CD14-positive monocyte (primary cell): Measurements from ENCODE around the gene LPCAT4. TPM values are rescaled to one million over a fixed set of nuclear protein-coding genes. Genes with fewer than 3 reads are reported as not detected.

Source experiments
- DNase-seq, 3 donors: peaks; one replicate each; pipeline ENCODE4 v3.0.0-alpha.2; 2011 to 2022
- H2AFZ ChIP-seq: 2 replicates; pipeline ENCODE4 v1.6.0; 2012; ENCODE audit warnings: mild to moderate bottlenecking, low read depth, low read length, inconsistent platforms; ENCODE audit not compliant: insufficient read depth, poor library complexity, severe bottlenecking
- H3K27ac ChIP-seq, 2 donors: 1 replicate in 1 of 2; 2 replicates in 1 of 2; pipeline ENCODE4 v1.5.1; 2012 to 2013; ENCODE audit warnings: low read length in 2 of 2, control low read depth in 1 of 2, inconsistent platforms in 1 of 2, low read depth in 1 of 2, mild to moderate bottlenecking in 1 of 2
- H3K27me3 ChIP-seq, 2 donors: one replicate each; pipeline versions ENCODE4 v1.6.0 to v1.6.1; 2011 to 2013; ENCODE audit warnings: low read length in 2 of 2; ENCODE audit not compliant: control insufficient read depth in 2 of 2, insufficient read depth in 2 of 2
- H3K36me3 ChIP-seq, 2 donors: replicated peaks in 1 of 2; 1 replicate in 1 of 2; 2 replicates in 1 of 2; pipeline versions ENCODE4 v1.5.1 to v1.6.1; 2012 to 2013; ENCODE audit warnings: low read length in 2 of 2, control low read depth in 1 of 2, inconsistent platforms in 1 of 2, mild to moderate bottlenecking in 1 of 2; ENCODE audit not compliant: insufficient read depth in 2 of 2, control insufficient read depth in 1 of 2
- H3K4me1 ChIP-seq, 2 donors: 1 replicate in 1 of 2; 2 replicates in 1 of 2; pipeline versions ENCODE4 v1.5.1 to v1.6.1; 2012 to 2013; ENCODE audit warnings: low read length in 2 of 2, control low read depth in 1 of 2, inconsistent platforms in 1 of 2, mild to moderate bottlenecking in 1 of 2, moderate library complexity in 1 of 2; ENCODE audit not compliant: insufficient read depth in 2 of 2, control insufficient read depth in 1 of 2
- H3K4me2 ChIP-seq: replicated peaks from 2 replicates; pipeline ENCODE3; 2012; ENCODE audit warnings: low read length, moderate library complexity, mild to moderate bottlenecking; ENCODE audit not compliant: poor library complexity, severe bottlenecking; ENCODE audit errors: extremely low read depth
- H3K4me3 ChIP-seq, 3 experiments: fragments of 200-600 bp in 1 of 3; sonication (generic) in 1 of 3; replicated peaks in 1 of 3; 1 replicate in 2 of 3; 2 replicates in 1 of 3; pipeline ENCODE4 v1.5.1; 2011 to 2013; ENCODE audit warnings: low read length in 3 of 3, mild to moderate bottlenecking in 3 of 3, control low read depth in 2 of 3, low read depth in 2 of 3, inconsistent platforms in 1 of 3, moderate library complexity in 1 of 3
- H3K79me2 ChIP-seq: 2 replicates; pipeline ENCODE4 v1.6.0; 2012; ENCODE audit warnings: mild to moderate bottlenecking, control low read depth, inconsistent platforms, low read length, moderate library complexity; ENCODE audit not compliant: insufficient read depth
- H3K9ac ChIP-seq: 2 replicates; pipeline ENCODE4 v1.6.0; 2017; ENCODE audit warnings: low read length, mild to moderate bottlenecking; ENCODE audit not compliant: insufficient read depth, poor library complexity, severe bottlenecking
- H3K9me3 ChIP-seq, 2 donors: replicated peaks in 1 of 2; 1 replicate in 1 of 2; 2 replicates in 1 of 2; pipeline versions ENCODE4 v1.5.1 to v1.6.1; 2012 to 2013; ENCODE audit warnings: low read length in 2 of 2, control low read depth in 1 of 2; ENCODE audit not compliant: control insufficient read depth in 1 of 2, insufficient read depth in 1 of 2
- H4K20me1 ChIP-seq: 2 replicates; pipeline ENCODE4 v1.6.0; 2012; ENCODE audit warnings: mild to moderate bottlenecking, low read length, control low read depth, moderate library complexity; ENCODE audit not compliant: insufficient read depth
- H3K27ac Mint-ChIP-seq, 7 donors: one replicate each; pipeline ENCODE4 v1.8.0; 2020; ENCODE audit warnings: mild to moderate bottlenecking in 7 of 7, mixed read lengths in 7 of 7, moderate library complexity in 6 of 7, inconsistent platforms in 2 of 7
- H3K27me3 Mint-ChIP-seq, 3 donors: one replicate each; pipeline ENCODE4 v1.8.0; 2021 to 2022; ENCODE audit warnings: low read depth in 3 of 3, mild to moderate bottlenecking in 3 of 3, mixed read lengths in 3 of 3, moderate library complexity in 3 of 3, inconsistent platforms in 1 of 3
- H3K36me3 Mint-ChIP-seq, 2 donors: one replicate each; pipeline ENCODE4 v1.8.0; 2020; ENCODE audit warnings: mixed read lengths in 2 of 2, inconsistent platforms in 1 of 2, mild to moderate bottlenecking in 1 of 2
- H3K4me1 Mint-ChIP-seq: one replicate; pipeline ENCODE4 v1.8.0; 2020; ENCODE audit warnings: mild to moderate bottlenecking, mixed read lengths
- H3K4me3 Mint-ChIP-seq, 2 donors: one replicate each; pipeline ENCODE4 v1.8.0; 2020; ENCODE audit warnings: mild to moderate bottlenecking in 2 of 2, mixed read lengths in 2 of 2, moderate library complexity in 1 of 2
- H3K9me3 Mint-ChIP-seq, 7 donors: one replicate each; pipeline ENCODE4 v1.8.0; 2020 to 2022; ENCODE audit warnings: mixed read lengths in 7 of 7, mild to moderate bottlenecking in 6 of 7, moderate library complexity in 6 of 7, inconsistent platforms in 2 of 7
- WGBS: methylation state at CpG from one replicate; pipeline ENCODE4 v1.1.5; 2013; ENCODE audit warnings: missing lambda C conversion rate; ENCODE audit not compliant: insufficient coverage; 5-methylcytosine and 5-hydroxymethylcytosine counted together
- intact Hi-C, 2 donors: fragments of 100-400 bp; cut with micrococcal nuclease; formaldehyde crosslinking; loops; one replicate each; pipeline versions ENCODE4 v1.15.0 to v1.15.1; 2023
- polyA plus RNA-seq, 3 donors: library from polyadenylated mRNA; depleted of rRNA in 1 of 3; unstranded in 2 of 3; stranded (reverse) in 1 of 3; fragments of 300-500 nt in 2 of 3; fragments of >200 nt in 1 of 3; fragmentation: Illumina TruSeq in 2 of 3; gene quantifications; 1 replicate in 2 of 3; 2 replicates in 1 of 3; pipeline ENCODE4 v1.2.3, GENCODE V29; 2012 to 2021
- TF ChIP-seq, protein P1 (sequence below): fragments of 200-600 bp; IDR thresholded peaks from one replicate; pipeline ENCODE4 v1.8.0; 2022; ENCODE audit warnings: antibody characterized with exemption, mild to moderate bottlenecking

LPCAT4 gene
- polyA plus RNA-seq, 3 donors, result 3.3 to 39.5 (median 4.2) TPM

DNA sequence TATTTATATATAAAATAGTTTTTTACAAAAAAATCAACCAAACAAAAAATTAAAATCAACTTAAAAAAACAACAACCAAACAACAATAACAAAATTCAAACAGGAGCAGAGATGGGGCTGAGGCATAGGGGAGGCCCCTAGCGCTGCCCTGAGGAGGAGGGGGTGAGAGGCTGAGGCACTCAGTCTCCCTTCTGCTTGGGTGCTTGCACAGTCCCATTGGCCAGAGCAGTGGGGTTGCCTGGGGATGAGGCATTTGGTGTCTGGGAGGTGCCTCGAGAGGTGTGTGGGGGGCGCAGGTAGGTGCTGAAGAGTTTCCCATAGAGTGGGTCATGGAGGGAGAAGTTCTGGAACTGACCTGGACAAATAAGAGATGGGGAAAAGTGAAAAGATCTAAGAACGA is 8.0 kb downstream of the LPCAT4 start:
- peak overlapping the region in 1 of 7 donors; percentile 54 for H3K27ac Mint-ChIP-seq
- no peaks in the 10 kb centered on the region for H3K9me3 Mint-ChIP-seq
- no peaks in the 10 kb centered on the region for H3K79me2 ChIP-seq
- no peak overlapping the region for H3K4me3 ChIP-seq
- H3K4me1 ChIP-seq, result no peaks in the 10 kb centered on the region
- H3K4me3 Mint-ChIP-seq, result no peak overlapping the region
- DNase-seq, result no peak
- no peaks in the 10 kb centered on the region for H3K9me3 ChIP-seq
- no peaks in the 10 kb centered on the region for H3K4me1 Mint-ChIP-seq
- peaks cover 0 to 3% (median 0%) of the 10 kb centered on the region in 3 donors for H3K27me3 Mint-ChIP-seq
- WGBS, result 100% methylated on average over 3 of the region's 4 CpGs
- TF ChIP-seq, protein P1, sequence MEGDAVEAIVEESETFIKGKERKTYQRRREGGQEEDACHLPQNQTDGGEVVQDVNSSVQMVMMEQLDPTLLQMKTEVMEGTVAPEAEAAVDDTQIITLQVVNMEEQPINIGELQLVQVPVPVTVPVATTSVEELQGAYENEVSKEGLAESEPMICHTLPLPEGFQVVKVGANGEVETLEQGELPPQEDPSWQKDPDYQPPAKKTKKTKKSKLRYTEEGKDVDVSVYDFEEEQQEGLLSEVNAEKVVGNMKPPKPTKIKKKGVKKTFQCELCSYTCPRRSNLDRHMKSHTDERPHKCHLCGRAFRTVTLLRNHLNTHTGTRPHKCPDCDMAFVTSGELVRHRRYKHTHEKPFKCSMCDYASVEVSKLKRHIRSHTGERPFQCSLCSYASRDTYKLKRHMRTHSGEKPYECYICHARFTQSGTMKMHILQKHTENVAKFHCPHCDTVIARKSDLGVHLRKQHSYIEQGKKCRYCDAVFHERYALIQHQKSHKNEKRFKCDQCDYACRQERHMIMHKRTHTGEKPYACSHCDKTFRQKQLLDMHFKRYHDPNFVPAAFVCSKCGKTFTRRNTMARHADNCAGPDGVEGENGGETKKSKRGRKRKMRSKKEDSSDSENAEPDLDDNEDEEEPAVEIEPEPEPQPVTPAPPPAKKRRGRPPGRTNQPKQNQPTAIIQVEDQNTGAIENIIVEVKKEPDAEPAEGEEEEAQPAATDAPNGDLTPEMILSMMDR, result no peak
- H3K36me3 Mint-ChIP-seq, result peaks cover 29 to 41% of the 10 kb centered on the region in 2 donors
- H4K20me1 ChIP-seq, result no peaks in the 10 kb centered on the region
- no peaks in the 10 kb centered on the region for H3K27me3 ChIP-seq
- no peak overlapping the region for H3K9ac ChIP-seq
- H2AFZ ChIP-seq, result no peak overlapping the region
- H3K36me3 ChIP-seq, result peaks cover 13 to 61% of the 10 kb centered on the region in 2 donors
- no peak overlapping the region for H3K27ac ChIP-seq
- intact Hi-C loops, result no loop called here
- no peak overlapping the region for H3K4me2 ChIP-seq

- Histone ChIP-seq H3K9ac (no peak overlapping the region), H3K79me2 (no peaks in the 10 kb centered on the region), H3K27ac (no peak overlapping the region), H3K9me3 (no peaks in the 10 kb centered on the region), H3K36me3 (peaks cover 13 to 57% of the 10 kb centered on the region in 2 donors), H3K4me2 (no peak overlapping the region), H3K27me3 (no peaks in the 10 kb centered on the region), H2AFZ (no peak overlapping the region), H3K4me3 (no peak overlapping the region), H4K20me1 (no peaks in the 10 kb centered on the region), H3K4me1 (no peaks in the 10 kb centered on the region)
- Mint-ChIP-seq H3K9me3 (no peaks in the 10 kb centered on the region), H3K27me3 (peaks cover 0 to 3% (median 0%) of the 10 kb centered on the region in 3 donors), H3K36me3 (peaks cover 27 to 37% of the 10 kb centered on the region in 2 donors), H3K4me3 (no peak overlapping the region), H3K4me1 (no peaks in the 10 kb centered on the region), H3K27ac (no peak overlapping the region)
- intact Hi-C loops, result no loop called here
- WGBS, result 94% methylated on average over 2 of the region's 3 CpGs
- TF ChIP-seq, protein P1, result no peak
- DNase-seq, result no peak
Observed at GRCh38 chr15:34358367-34358766, 8.6 kb downstream of the LPCAT4 start.
